ENCODE results near the gene RWDD1.

- TF ChIP-seq CTCF (conservative IDR thresholded peaks at IDR 0.05 in 1 of 2, IDR thresholded peaks at IDR 0.05 in 1 of 2; ENCODE audit: extremely low read depth in 1 of 2, insufficient read depth in 1 of 2, low read depth in 1 of 2, low read length in 2 of 2) (no peak), EZH2 (IDR thresholded peaks at IDR 0.05; ENCODE audit: borderline replicate concordance, low read length) (no peak)
Observed at GRCh38 chr6:116563830-116564229, 7.5 kb upstream of the RWDD1 start.

All from mammary epithelial cell (primary cell).